Stimulated activated CD8-positive, alpha-beta memory T cell treated with anti-CD3 and anti-CD28 coated beads, Interleukin-12 subunit alpha, Interleukin-12 subunit beta, amount 100 ng/mL, for 24 hours (primary cell): ENCODE measurements around the gene GABPB1.

ENCODE experiments used
- DNase-seq: peaks from one replicate; pipeline ENCODE4 v3.0.0-alpha.2; 2020; ENCODE audit errors: extremely low read depth

GABPB1 gene

DNA sequence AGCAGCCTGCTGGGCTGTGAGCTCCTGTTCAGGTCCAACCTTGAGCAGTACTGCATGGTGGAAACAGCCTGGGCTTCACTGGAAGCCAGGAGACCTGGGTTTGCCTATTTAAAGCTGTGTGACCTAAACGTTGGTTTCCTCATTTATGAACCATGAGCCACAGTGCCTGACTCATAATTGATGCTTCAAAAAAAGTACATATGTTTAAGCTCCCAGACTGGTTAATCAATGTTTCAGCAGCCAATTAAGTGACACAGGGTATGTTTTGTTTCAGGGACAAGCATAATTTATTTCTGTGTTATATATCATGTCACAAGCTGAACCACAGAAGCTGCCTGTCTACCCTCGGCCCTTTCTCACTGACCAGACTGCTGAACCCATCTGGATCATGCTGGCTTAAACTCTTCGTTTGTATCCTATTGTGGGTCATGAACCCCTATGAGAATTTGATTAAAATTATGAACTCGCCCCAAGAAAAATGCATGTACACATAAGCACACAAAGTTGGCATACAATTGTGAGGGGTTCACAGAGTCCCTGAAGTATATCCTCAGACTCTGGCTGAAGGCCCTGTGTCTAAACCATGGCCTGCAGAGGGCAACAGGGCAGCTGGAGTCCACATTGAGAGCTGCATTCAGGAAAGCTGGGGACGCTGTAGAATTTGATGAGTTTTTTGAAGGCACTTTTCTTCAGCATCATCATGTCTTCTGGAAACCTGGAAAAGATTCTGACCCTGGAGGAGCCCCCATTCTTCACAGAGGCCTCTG is 113.1 kb downstream of the GABPB1 start:
- DNase-seq, result no peak

DNA sequence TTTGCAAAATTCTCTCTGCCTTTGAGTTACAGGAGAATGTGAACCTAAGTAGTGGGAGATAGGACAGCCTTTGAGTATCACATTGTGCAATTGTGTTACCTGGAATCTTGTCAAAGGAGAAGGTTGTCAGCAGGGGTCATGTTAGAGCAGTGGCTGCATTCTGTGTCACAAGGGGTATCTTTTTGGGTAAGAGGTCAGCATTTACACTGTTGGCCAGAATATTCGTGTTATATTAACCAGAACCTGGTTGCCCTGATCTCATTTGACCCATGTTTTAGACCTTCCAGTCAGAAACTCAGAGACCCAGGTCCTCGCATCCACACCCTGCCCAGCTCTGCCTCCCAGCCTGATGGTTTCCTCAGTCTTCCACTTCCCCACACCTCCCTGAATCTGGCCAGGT is 116.7 kb downstream of the GABPB1 start:
- DNase-seq, result no peak

DNA sequence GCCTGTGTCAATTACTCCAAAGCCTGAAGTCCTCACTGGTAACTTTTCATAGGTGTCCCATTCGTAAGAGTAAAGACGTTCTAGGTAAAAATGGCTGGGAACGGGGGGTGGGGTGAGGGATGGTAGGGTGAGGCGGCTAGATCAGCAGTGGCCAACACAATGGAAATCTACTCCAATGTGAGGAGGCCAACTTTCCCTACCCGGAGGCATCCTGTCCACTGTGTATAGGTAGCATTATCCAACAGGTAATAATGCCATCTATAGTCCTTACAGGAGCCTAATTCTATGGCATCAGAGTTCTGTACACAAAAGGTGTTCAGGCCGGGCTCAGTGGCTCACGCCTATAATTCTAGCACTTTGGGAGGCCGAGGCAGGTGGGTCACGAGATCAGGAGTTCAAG is 118.6 kb downstream of the GABPB1 start:
- no peak for DNase-seq

DNA sequence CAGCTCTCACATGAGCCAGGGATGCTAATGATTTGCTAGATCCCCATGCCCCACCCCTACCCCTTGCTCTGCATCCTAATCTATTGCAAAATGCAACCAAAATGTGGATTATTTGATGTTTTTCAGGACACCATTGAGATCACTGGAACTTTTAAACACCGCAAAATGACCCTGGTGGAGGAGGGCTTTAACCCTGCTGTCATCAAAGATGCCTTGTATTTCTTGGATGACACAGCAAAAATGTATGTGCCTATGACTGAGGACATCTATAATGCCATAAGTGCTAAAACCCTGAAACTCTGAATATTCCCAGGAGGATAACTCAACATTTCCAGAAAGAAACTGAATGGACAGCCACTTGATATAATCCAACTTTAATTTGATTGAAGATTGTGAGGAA is 119.2 kb downstream of the GABPB1 start:
- DNase-seq, result no peak

DNA sequence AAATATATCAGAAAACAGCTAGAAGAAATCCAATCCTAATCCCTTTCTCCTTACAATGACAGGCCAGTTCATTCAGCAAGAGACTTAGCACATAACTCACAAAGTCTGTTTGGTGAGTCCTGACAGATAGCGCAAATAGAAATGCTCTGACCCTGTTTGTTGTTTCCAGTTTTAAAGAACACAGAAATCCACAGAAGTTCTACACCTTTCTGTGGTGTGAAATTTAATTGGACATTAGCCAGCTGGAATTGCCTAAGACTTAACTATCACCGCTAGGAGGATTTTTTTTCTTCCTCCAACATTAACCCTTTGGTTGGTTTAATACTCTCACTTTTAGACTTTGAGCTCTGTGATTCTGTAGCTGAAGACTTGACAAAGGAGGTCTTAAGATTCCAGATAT is 120.2 kb downstream of the GABPB1 start:
- no peak for DNase-seq

DNA sequence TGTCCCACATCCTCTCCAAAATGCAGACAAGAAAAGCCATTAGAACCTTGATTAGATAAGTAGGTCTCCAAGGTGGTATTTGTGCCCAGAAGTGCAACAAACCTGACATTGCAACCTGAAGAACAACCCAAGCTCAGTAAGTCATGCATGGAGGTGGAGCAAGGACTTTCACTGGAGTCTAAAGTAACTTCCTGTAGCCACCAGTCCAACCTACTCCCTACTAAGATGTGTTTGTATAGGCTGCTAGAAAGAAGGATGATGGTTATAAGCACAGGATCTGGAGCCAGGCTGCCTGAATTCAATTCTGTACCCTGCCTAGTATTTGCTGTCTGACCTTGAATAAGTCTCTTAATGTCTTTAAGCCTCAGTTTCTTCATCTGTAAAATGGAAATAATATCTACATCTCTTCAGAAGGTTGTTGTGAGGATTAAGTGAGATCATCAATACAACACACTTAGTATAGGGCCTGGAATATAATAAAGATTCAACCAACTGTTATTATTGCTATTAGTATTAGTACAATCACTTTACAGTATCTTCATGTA is 121.7 kb downstream of the GABPB1 start:
- DNase-seq, result no peak

DNA sequence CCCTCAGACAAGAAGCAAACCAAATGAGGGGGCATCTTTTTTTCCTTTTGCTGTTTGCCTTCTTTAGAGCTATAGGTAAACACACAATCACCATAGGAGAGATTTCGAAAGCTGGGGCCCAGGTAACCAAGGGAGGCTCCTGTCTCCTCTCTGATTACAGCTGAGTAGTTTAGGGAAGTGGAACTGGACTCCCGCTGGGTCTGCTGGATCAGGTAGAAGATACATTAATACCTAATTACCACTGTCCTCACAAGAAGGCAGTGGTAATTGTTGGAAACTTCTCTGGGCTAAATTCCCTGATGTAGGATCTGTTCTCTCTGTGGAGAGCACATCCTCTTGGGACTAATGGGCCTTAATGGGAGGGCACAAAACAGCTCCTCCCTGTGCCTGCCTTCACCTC is 122.2 kb downstream of the GABPB1 start:
- DNase-seq, result no peak

DNA sequence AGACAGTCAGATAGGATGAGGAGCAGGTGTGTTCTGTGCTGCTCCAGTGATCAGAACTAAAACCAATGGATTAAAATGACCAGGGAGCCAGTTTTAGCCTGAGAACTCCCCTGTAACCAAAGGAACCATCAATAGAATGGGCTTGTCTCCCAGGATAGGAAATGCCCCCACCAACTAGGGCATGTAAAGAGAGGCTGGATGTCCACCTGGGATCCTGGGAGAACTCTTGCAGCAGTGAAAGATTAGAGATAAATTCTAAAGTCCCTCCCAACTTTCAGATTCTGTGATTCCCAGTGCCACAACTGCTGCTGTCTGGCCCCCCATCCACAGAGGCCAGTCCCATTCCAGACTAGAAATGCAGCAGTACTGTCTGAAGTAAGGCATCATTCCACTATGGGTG is 123.2 kb downstream of the GABPB1 start:
- DNase-seq, result no peak

DNA sequence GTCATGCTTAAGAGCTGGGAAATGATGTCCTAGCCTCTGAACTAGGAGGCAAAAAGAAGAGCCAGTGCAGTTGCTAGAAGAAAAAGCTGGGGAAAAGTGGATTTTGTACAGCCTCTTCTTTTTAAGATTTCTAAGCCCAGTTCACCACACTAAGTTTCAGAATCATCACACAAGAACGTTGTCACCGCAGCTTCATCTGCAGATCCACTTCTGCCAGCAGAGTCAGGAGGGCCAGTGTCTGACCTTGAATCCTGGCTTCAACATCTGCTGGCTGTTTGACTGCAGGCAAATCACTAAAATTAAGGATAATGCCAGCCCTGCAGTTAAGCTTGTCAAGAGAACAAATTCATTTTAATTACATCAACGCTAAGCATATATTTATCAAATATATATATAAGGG is 125.7 kb downstream of the GABPB1 start:
- DNase-seq, result no peak

DNA sequence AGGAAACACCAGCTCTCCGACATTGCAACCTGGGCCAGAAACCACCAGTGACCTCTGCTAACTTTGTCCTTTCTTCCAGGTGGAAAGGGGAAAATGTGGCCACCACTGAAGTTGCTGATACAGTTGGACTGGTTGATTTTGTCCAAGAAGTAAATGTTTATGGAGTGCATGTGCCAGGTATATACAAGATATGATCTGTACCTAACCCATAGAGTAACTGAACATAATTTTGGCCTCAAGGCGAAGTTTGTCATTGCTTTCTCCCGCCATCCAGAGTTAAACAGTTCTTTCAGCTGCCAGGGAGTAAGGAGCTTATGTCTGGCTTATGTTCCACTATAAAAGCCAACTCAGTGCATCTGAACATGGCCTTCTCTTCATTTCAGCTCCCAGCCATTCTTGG is 126.1 kb downstream of the GABPB1 start:
- no peak for DNase-seq

DNA sequence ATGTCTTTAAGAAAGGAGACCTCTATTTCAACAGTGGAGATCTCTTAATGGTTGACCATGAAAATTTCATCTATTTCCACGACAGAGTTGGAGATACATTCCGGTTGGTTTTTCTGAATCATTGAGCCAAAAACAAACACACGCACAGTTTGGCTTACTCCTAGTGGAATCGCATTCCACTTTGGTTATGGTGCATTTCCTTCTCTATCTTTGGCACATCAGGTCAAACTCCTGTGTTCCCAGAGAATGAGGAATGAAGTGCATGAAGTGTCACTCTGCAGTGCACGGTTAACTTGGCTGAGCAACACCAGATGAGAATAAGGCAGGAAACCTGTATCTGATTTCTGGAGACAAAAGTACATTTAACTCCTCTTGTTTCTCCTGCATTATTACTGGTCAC is 127.9 kb downstream of the GABPB1 start:
- DNase-seq, result no peak

DNA sequence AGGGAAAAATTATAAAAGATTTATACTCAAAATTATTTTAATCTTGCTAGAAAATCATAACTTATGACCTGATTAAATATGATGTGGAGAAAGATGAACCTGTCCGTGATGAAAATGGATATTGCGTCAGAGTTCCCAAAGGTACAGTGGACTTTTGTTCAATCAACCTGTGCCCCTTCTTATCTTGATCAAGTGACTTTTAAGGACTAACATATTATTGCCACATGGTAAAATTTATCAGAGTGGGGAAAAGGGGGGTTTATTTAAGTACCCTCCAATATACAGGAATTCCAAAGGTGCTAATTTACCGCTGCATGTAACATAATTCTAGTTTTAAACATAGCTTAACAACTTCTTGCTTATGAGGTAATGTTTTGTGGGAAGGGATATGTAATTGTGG is 129.1 kb downstream of the GABPB1 start:
- DNase-seq, result no peak
